Smooth muscle cell of the brain vasculature (primary cell): ENCODE data around the gene UBN1.

Experiments
- DNase-seq: peaks from one replicate; pipeline ENCODE4 v3.0.0-alpha.2; 2012; ENCODE audit warnings: low read depth, low spot score

The UBN1 gene

DNA sequence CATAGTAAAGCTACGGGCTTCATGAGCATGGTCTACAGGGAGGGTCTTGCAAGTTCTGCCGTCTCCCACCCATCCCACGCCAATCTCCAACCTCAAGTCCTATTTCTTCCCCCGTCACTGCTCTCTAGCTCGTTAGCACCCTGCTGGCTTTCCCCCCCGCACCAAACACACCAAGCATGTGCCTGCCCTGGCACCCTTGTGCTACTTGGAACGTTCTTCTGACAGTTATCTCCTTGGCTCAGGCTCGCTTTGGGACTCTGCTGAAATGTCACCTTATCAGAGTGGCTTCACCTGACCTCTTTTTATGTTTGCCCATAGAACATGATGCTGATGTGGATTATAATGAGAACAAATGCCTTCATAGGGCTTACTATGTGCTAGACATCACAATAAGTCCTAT is 22.1 kb upstream of the UBN1 start:
- no peak for DNase-seq

DNA sequence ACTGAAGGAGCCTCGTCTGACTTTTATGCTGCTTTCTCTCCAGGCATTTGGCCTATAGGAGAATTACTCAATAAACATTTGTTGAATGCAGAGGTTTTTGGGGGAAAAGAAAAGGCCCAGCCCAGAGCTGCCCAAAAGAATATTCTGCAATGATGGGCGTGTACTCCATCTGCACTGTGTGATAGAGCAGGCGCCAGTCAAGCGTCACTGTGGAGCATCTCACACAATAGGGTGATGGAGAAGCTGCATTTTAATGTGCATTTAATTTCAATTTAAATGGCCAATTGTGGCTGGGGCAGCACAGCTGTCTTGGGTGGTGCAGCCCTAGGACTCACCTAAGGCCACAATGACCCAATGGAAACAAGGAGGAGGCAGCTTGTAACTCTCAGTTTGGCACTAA is 20.8 kb upstream of the UBN1 start:
- no peak for DNase-seq

DNA sequence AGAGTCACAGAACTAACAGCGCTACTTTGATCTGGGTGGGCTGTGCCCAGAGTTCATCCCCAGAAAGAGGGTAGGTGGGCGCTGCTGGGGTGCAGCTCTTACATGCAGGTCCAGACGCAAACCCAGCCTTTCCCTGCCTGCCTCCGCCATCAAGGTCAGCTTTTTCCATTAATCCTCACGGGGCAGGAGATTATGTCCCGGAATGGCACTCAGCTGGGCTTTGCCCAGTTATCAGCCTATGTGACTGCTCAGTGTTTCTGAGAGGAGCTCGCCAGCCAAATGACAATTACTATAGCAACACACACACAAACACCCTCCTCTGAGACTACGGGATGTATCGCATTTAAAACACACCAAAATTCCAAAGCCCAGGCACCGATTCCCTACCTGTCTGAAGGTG is 20.3 kb upstream of the UBN1 start:
- no peak for DNase-seq

DNA sequence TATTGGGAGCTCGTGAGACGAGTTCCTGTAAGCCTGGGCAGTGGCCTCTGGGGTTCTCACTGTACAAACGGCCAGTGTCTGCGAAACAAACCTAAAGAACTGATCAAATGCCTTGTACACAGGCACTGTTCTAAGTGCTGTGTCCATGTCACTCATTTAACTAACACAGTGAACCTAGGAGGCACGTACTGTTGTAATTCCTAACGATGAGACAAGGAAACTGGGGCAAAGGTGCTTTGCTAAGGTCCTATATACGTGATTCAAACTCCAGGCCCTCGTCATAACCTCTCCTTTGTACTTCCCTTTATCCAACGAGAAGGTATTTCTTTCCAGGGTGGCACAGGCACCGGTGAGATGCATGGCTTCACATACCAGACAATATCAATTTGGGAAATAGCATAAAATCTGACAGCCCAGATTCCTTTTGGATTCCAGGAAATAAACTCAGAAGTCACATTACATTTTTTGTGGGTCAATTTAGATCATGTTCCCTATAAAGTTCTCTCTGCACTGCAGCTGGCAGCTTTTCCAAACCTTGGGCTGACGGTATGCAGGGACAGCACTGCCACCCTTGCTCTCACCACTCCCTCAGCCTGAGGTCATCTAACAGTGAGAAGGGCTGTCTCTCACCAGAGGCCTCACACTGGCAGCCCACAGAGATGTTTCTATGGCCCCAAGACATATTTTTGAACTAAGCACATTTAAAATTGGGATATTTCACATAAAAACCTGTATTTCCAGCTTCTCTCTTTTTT is 18.5 kb upstream of the UBN1 start:
- no peak for DNase-seq

DNA sequence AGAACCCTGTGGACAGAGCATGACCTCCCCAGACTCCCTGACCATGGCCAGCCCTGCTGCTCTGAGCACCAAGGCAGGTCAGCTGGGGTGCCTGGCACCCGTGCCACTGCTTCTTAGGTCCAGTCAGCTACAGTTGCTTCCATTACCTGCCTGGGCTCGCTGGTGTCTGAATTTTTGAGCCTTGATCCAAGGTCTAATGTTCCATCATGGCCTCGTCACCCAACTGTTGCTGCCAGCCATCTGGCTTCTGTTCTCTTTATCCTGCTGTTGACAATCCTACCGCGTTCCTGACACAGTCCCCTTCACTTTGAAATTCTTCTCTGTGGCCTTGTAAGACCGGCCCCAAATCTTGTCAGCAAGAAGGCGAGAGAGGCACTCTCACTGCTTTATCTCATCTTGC is 16.9 kb upstream of the UBN1 start:
- no peak for DNase-seq

DNA sequence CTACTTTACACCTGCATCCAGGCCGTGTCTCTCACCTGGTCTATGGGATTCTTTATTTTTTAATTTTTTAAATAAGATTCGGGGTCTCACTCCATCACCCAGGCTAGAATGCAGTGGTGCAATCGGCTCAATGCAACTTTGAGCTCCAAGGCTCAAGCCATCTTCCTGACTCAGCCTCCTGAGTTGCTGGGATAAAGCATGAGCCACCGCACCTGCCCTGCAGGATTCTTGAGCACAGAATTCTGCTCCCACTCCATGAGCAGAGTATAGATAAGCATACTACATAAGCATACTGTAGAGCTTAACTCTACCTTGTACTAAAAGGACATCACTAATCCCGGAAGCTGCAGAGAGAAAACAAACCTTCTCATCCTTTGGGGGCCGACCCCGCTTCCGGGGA is 15.7 kb upstream of the UBN1 start:
- no peak for DNase-seq

DNA sequence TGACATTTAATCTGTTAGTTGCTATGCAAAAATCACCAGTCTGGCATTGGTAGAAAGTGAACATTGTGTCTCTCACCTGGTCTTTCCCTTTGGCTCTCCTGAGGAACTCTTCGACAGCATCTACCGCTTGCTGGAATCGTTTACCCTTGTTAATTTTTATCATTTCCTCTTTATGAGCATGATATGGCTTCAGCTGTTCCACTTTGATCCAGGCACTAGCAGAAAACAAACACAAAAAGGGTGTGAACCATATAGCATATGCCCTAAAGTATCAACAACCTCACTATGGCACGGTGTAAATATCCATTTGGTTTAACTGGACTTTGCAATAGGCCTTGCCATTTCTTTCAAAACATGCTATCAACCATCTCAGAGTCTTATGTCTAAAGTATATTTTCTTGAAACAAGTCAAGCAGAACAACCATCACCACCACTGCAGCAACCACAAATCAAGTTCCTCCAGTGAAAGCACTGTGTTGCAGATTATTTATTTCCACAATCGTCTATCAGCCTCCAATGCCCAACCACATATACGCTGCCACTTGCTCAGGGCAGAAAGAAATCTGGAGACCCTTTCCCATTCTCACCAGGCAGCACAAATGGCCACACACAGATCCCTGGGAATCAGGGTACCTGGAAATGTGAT is 14.5 kb upstream of the UBN1 start:
- DNase-seq, result no peak

DNA sequence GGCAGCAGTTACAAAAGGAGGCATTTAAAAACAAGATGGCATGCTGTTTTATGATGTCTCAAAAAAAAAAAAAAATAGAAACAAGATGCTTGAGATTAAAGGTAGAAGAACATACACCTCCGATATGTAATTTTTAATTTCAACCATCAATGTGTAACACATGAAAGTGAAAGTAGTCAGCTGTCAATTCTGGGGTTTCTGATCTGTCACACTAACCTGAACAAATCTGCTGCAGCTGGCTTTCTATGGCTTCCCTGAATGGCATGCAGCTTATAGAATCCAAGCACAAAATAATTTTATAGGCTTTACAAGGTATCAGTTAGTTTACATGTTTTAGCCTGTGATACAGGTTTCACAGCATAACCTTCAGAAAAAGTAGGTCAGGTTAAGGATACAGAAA is 13.7 kb upstream of the UBN1 start:
- no peak for DNase-seq

DNA sequence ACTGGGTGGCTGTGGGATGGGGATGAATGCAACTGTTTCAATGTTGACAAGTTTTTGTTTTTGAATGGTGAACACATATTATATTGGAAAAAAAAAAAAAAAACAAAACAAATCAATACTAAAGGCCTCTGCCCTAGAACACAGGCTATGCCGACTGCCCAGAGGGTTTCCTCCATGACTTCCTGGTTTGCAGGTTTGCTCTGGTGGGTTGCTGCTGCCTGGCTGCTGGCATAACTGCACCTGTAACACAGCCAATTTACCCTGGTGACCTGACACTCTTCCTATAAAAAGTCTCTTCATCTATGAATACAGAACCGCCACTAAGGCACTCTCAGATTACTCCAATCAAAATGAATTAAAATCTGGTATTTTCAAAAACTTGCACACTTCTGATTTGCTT is 10.6 kb upstream of the UBN1 start:
- DNase-seq, result no peak

DNA sequence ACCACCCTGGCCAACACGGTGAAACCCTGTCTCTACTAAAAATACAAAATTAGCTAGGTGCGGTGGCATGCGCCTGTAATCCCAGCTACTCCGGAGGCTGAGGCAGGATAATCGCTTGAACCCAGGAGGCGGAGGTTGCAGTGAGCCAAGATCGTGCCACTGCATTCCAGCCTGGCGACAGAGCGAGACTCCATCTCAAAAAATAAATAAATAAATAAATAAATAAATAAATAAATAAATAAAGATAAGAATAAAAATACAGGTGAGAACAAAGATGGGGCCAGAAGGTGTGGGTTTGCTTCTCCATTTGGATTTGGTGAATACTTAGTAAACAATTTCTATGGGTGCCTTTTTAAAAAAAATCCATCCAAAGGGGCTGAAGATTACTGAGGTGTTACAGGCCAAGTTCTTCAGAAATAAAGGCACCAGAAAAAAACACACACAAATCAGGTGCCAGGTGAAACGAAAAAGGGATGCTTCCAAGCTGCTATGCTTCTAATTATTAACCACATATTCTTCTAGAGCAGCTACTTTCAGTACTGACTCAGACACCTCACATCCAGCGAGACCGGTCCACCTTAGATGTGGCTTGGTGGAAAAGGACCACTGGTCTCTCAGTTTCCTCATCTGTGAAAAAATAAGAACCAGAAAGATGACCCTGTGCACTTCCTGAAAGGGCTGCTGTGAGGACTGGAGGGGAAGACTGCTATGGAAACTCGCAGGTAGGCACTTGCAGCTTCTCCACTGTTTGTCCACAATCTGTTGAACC is 9.4 kb upstream of the UBN1 start:
- no peak for DNase-seq

DNA sequence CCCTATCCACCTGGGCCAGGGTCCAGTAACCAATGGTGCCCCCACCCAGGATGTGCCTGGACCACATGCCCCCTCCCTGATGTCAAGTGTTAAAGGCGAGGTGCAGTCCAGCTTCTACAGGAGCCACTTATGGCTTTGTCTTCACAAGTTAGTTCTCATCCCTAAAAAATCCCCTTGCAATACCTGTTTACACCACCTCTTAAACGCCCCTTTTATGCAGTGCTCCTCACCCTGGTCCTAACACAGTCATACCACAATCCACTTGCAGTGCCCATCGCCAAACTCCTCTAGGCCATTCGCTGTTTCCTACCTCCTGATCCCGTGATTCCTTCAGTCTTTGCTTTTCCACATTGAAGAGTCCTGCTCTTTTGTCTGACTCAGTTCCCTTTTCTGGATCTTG is 7.3 kb upstream of the UBN1 start:
- DNase-seq, result no peak

DNA sequence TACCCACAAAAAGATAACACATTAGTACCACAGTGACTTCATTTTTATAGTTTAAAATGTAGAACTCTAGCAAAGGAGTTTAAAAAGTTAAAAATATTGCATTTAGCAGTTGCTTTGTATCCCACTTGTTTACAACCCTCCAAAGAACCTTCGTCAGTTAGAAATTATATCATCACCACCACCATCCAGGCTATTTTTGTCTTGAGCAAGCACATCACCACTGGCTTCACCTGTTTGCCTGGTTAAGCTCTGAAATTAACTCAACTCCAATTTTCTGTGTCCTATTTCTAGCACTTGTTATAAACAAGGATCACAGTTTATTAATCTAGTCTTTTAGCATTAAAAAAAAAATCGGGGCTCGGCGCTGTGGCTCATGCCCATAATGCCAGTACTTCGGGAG is 6.3 kb upstream of the UBN1 start:
- DNase-seq, result no peak

DNA sequence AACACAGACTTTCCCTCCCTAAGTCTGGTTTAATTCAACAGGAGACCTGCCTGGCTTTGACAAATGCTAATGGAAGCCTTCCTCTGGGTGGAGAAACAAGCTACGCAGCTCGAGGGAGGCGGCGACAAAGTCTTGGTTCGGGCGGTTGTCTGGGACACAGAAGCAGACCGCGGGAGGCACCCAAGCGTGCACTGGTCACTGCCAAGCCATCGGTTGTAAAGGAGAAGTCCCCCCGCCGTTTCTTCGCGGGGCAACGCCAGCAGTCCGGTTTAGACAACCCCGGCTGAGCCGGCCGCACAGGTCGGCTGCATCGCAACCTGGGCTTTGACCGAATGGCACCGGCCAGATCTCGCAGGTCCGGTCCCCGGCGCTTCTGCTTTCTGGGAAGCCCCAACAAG is 779 bp upstream of the UBN1 start:
- no peak for DNase-seq

DNA sequence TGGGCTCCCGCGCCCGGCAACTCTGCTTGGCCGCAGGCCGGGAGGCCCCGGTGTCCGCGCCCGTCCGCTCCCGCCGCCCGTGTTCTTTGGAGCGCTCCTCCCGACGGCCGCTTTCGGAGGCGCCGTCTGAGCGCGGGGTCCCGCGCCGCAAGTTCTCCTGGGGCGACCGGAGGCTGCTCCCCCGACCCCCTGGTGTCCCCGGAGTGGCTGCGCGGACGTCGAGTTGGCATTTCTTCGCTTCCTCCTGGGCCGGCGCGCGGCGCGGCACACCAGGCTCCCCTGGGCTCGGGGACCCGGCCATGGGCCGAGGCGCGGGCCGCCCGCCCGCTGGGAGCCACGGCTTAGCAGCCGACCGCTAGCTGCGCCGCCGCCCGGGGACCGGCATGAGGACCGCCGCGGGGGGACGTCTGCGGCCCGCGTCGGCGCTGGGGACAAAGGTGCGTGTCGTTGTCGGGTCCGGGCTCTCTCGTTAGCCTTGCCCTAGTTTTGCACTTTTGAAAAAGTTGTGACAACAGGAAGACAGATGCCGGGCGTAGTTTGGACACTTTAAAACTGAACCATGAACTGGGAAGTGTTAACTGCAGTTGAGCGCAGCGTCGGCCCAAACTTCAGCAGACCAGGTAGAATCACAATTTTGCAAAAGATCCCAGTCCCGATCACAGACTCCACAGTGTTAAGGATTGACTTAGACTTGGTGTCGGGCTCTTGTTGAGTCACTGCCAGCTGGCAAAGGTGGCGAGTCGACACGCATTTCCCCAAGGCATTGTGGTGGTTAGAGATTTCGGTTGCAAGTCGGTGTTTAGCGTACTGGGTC is 700 bp downstream of the UBN1 start:
- no peak for DNase-seq

DNA sequence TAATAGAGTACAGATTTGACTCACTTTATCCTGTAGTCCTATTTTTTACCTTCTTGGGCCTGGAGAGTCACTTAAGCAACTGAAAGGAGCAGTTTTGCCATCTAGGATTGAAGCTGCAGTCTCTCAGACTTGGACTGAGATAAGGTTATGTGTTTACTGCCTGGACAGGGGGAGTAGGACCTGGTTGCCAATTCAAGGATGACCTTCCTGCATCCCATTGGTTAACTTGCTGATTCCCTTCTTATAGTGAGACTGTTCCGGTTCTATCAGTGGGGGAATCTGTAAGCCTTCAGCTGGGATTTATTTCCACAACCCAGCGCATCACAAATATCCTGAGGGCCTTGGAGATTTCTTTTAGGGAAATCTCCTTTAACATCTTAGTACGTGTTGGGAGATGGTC is 2.9 kb downstream of the UBN1 start:
- DNase-seq, result no peak

DNA sequence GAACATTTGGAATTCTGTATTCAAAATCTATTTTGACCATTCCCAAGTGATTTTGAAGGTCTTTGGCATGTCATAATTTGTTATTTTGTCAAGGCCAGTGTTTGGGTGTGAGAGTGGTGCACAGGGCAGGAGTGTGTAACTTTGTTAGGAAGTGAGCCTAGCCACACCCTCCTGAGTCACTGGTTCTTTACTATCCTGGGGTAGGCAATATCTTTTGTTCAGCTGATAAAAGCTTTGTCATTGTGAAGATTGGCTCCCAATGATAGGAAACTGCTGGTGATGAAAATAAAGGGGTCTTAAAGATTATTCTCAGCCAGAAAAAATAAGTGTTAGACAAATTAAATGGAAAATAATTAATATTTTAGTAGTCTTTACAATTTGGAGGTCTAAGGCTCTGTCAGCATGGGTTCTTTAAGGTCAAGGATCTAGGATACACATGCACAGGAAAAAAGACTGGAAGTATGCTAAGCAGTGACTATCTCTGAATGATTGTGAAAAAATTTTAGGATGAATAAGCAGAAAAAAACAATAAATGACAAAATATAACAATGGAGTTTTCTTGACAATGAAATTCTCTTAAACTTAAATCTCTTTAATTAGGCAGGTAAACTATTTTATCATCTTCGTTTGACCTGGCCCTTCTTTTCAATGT is 5.1 kb downstream of the UBN1 start:
- DNase-seq, result no peak

DNA sequence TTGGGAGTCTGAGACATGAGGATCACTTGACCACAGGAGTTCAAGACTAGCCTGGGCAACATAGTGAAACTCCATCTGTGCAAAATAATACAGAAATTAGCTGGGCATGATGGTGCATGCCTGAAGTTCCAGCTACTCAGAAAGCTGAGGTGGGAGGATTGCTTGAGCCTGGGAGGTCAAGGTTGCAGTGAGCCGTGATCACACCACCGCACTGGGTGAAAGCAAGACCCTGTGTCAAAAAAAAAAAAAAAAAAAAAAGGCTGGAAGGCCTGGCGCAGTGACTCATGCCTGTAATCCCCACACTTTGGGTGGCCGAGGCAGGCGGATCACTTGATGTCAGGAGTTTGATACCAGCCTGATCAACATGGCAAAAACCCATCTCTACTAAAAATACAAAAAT is 8.1 kb downstream of the UBN1 start:
- DNase-seq, result no peak

DNA sequence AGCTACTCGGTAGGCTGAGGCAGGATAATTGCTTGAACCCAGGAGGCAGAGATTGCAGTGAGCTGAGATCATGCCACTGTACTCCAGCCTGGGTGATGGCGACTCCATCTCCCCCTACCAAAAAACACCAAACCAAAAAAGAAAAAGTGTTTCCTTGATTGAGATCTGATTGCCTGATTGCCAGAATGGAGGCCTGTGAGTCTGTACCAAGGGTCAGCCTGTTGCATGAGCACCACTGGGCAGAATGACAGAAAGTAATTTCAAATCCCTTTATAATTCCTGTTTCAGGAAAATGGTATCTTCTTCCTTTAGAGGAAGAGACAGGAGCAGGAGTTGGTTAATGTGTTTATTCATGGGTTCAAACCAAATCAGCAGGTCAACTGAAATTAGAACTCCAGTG is 8.5 kb downstream of the UBN1 start:
- no peak for DNase-seq

DNA sequence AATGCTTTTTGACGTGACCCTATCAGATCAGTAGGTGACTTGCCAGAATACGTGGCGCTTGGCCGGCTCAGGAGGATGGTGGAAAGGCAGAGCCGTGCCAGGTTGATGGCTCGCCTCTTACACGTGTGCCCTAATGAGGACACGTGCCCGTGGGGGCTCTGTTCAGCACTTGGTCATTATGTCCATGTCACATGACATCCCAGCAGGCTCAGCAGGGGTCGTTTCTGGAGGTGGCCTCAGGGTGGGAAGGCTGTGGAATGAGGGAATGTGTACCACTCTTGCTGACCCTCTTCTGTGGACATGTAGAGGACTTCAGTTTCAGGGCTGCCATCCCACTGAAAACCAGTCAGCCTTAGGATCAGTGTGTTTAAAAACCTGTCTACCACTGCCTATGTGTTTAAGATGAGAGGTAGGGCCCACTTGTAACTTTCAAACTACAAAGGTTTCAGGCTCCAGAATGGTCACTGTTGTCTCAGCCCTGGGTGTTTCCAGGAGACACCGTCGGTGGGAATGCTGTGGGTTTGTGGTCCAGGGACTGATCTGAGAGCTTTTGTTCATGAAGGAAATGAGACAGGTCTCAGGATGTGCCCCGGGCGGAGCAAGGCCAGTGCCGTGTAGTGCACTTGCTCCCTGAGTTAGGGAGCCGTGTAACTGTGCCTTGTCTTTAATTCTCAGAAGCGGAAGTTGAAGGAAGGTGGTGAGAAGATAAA is 12.1 kb downstream of the UBN1 start:
- no peak for DNase-seq

DNA sequence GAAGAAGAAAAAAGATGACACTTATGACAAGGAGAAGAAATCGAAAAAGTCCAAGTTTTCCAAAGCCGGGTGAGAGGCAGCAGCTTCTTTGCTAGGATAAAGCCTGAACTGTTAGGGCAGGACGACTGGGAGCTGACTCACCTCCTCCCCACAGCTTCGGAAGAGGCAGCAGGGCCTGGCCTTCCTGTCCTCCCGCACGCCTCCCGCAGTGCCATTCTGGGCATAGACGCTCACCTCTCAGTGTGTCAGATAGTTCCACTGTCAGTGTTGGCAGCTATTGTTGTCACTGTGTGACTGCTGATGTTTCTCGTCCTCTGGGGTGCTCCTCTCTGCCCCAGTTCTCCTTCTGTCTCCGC is 12.6 kb downstream of the UBN1 start:
- no peak for DNase-seq

DNA sequence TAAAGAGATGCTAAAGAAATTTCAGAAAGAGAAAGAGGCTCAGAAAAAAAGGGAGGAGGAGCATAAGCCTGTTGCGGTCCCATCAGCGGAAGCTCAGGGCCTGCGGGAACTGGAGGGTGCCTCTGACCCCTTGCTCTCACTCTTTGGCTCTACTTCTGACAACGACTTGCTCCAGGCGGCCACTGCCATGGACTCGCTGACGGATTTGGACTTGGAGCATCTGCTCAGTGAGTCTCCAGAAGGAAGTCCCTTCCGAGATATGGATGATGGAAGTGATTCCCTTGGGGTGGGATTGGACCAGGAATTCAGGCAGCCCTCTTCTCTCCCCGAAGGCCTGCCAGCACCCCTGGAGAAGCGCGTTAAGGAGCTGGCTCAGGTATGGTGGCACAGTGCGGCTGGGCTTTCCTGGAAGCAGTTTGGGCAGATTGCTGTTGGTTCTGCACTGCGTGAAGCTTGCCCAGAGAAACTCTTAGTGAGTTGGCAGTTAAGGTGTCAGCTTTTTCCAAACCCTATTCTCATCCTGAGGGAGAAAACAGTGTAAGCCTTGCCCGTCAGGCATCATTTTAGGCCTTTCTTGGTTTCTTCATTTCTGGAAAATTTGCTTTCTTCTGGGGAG is 13.6 kb downstream of the UBN1 start:
- no peak for DNase-seq
